Bone marrow (tissue), 2 donors: Measurements from ENCODE around the gene DSE.

ENCODE experiments used
- DNase-seq, 2 donors: peaks; one replicate each; lab custom pipeline; 2025; lab: John Stamatoyannopoulos, UW

DSE gene

GRCh38 chr6:116412270-116412669 is 41.5 kb downstream of the DSE start:
- no peak for DNase-seq

DNA sequence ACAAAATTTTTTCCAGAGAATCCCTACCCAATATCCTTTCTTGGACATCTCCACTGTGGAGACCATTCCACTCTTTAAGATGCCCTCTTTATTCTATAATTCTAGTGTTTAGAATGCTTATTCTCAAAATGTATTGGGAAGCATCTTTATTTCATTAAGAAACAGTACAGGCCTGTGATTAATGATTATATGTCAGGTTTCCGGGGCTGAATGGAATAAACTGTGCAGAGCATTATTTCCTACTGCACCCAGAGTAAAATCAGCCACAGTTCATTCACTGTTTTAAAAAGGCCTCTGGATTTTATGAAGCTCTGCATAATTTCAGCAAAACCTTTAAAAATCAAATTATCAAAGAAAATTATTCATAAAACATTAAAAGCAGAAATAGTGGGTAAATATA is 42.6 kb downstream of the DSE start:
- no peak for DNase-seq

DNA sequence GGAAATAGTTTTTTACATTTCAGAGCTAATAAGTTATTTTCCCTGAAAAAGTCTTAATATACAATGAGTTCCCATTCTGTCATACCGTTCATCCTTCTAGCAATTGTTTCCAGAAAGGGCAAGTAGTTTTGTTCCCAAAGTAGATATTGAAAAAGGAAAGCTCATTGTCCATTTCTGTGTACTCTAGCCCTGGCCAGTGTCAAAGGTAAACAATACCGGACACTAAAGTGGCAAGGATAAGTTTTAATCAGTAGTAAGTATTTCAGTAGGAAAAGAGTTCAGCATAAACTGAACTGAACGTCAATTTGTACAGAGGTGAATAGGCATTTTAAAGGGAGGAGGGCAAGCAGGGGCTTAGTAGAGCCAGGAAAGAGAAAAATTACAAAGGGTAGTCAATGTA is 46.9 kb downstream of the DSE start:
- DNase-seq = no peak

- peak in 1 of 2 donors; percentile 18 for DNase-seq
Measured at GRCh38 chr6:116419069-116419786, 48.5 kb downstream of the DSE start.

- no peak for DNase-seq
Measured at GRCh38 chr6:116420341-116420740, 49.6 kb downstream of the DSE start.

- no peak for DNase-seq
Measured at GRCh38 chr6:116422238-116422637, 51.5 kb downstream of the DSE start.

DNA sequence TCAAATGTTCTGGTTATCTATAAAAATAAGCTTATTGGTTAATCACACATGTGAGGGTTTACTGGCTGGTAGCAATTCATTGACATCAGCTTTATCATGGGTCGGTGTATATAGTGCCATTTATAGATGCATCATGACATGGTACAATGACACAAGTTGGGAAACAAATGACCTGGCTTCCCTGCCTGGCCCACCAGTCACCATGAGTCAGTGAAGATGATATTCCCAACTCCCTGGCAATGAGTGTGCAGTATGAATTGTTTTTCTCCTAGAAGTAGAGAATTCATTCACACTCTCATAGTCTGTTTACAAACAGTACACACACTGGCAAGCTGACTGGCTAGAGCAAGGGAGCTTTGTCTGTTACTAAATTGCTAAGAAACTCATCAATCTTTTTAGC is 53.3 kb downstream of the DSE start:
- DNase-seq = no peak

DNA sequence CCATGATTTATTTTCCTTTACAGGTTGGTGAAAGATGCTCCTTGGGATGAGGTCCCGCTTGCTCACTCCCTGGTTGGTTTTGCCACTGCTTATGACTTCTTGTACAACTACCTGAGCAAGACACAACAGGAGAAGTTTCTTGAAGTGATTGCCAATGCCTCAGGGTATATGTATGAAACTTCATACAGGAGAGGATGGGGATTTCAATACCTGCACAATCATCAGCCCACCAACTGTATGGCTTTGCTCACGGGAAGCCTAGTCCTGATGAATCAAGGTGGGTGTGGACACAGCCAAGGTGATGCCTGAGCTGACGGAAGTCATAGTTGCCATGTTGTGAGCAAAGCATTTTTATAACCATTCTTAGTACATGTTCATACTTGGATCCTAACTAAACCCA is 55.8 kb downstream of the DSE start:
- DNase-seq = no peak

- no peak for DNase-seq
Measured at GRCh38 chr6:116429111-116429510, 58.4 kb downstream of the DSE start.

GRCh38 chr6:116430860-116431259 is 60.1 kb downstream of the DSE start:
- DNase-seq = no peak

DNA sequence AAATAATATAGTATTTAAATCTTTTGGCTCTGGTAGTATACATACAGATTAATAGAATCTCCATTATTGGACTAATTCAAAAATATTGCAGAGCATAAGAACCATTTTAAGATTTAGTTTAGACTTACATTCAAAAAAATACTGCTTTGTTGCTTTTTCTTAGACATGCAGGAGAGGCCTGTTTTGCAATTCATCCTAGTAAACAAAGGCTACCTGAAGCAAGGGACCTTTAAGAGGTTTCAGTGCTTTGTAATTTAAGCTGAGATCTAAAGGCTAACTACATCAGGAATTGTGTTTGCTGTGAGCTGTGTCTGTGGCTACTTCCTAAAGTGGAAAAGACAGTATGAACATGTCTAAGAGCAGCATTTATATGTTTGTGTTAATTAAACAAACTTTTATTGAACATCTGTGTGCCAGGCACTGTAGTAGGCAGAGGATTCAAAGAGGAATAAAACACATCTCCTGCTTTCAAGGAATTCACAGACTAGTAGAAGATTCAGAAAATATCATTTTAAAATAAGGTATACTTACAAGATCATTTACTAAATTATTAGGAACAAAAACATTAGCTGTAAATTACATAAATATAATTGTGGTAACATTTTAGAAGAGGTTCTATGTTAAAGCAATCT is 61.3 kb downstream of the DSE start:
- DNase-seq = no peak

- no peak for DNase-seq
Measured at GRCh38 chr6:116433206-116433712, 62.5 kb downstream of the DSE start.

- DNase-seq = no peak
Measured at GRCh38 chr6:116434056-116434725, 63.4 kb downstream of the DSE start.

GRCh38 chr6:116436586-116436985 is 65.8 kb downstream of the DSE start:
- DNase-seq = no peak

DNA sequence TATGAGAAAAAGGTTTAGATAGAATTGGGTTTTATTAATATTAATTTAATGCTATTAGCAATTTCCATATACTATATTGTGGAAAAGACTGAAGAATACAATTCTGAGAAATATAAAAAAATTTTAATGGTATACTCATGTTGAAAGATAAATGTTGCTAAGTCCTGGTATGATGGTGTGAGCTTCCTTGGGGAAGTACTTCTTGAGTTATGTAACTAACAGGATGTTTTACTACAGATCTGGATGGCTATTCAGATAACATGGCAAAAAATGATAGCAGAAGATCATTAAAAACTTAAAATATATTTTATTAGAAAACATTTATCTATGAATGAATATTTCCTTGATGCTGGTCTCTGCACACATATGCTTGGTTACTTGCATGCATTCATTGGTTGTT is 66.9 kb downstream of the DSE start:
- DNase-seq = no peak

DNA sequence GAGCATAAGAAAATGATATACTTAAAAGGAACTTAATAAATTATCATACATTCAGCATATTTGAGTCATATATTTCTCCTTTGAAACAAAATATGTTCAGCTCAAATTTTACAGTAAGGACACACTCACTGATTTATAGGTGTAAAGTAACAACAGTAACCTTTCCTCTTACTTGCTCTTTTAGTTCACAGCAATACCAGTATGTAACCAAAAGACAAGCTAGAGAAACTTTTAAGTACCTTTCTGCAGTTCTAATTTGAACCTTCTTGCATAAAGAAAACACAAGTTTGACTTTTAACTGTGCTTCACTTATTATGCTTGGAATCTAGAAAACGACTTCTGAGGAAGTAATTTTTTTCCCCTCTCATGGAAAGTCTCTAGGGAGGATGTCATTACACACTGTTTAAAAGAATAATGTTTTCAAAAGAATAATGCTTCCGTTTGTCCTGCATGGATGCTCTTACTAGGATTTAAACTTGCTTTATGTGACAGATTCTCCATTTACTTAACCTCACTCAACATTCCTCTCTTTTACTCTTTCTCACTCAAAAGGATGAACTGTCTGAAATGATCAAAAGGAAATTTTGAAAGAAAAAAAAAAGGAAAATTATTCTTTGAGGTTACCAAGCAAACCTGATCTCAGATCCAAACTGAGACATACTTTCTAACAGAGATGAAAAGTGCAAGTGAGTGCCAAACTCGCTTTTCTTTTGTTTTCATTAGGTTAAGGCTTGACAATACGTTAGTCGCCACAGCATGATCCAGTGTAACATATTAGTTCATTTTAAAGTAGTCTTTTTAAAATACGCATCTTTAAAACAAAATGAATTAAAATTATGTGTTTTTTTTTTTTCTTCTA is 68.1 kb downstream of the DSE start:
- DNase-seq = no peak

GRCh38 chr6:116439522-116440051 is 68.8 kb downstream of the DSE start:
- DNase-seq = no peak

GRCh38 chr6:116443105-116443504 is 72.4 kb downstream of the DSE start:
- DNase-seq = no peak

GRCh38 chr6:116444092-116444491 is 73.3 kb downstream of the DSE start:
- DNase-seq = no peak

DNA sequence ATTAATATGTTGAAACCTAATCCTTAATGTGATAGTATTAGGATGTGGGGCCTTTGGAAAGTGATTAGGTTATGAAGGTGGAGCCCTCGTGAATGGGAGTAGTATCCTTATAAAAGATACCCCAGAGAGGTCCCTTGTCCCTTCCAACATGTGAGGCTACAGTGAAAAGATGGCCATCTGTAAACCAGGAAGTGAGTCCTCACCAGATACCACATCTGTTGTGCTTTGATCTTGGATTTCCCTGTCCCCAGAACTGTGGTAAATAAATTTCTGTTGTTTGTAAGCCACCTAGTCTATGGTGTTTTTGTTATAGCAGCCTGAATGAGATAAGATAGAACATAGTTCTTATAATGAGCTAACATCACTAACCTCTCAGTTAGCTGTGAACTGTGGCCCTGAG is 73.8 kb downstream of the DSE start:
- no peak for DNase-seq

DNA sequence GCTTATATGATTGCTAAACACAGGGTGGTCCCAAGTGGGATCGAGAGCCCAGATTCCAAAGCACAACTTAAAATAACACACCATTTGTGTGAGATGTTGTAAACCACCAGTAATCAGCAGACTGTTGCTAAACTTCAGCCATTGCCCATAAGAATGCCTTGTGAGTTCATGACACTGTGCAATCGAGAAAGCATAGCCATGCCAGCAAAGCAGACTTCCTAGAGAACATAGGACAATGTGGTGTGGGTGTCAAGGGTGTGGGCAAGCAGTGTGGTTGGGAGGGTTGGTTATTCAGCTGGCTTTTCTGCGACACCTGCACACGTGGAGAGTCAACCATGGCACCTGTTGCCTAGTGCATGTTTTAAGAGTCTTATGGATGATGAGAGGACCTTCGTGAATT is 74.4 kb downstream of the DSE start:
- DNase-seq = no peak

DNA sequence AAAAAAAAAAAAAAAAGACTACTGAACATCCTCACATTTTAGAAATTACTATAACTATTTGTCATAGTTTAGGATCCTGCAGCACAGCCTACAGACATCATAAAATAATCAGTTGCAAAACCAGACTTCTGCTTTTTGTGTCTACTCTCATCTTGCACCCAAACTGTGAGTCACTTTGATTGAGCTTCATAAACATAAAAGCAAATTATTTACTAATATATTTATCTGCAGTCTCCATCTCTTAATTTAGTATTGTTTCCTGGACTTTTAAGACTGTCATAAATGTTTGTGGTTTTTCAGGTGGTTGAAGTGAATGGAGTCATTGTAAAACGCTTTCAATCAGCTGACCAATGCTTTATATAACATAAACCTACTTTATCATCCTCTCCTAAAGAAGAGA is 75.7 kb downstream of the DSE start:
- peak in 1 of 2 donors; percentile 83 for DNase-seq
